ENCODE data around the gene OGN.

DNA sequence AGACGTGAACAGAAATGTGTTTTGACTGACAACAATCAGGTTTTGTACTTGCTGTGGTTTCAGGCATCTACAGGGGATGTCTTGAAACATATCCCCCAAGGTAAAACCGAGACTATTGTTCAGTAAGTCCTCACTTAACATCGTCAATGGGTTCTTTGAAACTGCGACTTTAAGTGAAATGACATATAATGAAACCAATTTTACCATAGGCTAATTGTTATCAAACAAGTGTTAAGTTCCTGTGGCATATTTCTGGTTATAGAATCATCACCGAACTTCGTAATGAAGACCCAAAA lies 36.3 kb upstream of the OGN start:
- no peak for TF ChIP-seq ZNF266 (tag by site-specific recombination; IDR thresholded peaks at IDR 0.05; ENCODE audit: low read depth)
- TF ChIP-seq ZNF76 (tag by site-specific recombination; IDR thresholded peaks at IDR 0.05; ENCODE audit: borderline replicate concordance, low read depth): no peak
- no peak for TF ChIP-seq ZNF830 (tag by site-specific recombination; IDR thresholded peaks at IDR 0.05; ENCODE audit: low read depth)
- no peak for TF ChIP-seq YY1 (tag by site-specific recombination; IDR thresholded peaks at IDR 0.05)
- TF ChIP-seq, protein P1, sequence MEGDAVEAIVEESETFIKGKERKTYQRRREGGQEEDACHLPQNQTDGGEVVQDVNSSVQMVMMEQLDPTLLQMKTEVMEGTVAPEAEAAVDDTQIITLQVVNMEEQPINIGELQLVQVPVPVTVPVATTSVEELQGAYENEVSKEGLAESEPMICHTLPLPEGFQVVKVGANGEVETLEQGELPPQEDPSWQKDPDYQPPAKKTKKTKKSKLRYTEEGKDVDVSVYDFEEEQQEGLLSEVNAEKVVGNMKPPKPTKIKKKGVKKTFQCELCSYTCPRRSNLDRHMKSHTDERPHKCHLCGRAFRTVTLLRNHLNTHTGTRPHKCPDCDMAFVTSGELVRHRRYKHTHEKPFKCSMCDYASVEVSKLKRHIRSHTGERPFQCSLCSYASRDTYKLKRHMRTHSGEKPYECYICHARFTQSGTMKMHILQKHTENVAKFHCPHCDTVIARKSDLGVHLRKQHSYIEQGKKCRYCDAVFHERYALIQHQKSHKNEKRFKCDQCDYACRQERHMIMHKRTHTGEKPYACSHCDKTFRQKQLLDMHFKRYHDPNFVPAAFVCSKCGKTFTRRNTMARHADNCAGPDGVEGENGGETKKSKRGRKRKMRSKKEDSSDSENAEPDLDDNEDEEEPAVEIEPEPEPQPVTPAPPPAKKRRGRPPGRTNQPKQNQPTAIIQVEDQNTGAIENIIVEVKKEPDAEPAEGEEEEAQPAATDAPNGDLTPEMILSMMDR (tag by site-specific recombination; IDR thresholded peaks at IDR 0.05): no peak
- TF ChIP-seq, protein P2, sequence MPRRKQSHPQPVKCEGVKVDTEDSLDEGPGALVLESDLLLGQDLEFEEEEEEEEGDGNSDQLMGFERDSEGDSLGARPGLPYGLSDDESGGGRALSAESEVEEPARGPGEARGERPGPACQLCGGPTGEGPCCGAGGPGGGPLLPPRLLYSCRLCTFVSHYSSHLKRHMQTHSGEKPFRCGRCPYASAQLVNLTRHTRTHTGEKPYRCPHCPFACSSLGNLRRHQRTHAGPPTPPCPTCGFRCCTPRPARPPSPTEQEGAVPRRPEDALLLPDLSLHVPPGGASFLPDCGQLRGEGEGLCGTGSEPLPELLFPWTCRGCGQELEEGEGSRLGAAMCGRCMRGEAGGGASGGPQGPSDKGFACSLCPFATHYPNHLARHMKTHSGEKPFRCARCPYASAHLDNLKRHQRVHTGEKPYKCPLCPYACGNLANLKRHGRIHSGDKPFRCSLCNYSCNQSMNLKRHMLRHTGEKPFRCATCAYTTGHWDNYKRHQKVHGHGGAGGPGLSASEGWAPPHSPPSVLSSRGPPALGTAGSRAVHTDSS (tag by site-specific recombination; IDR thresholded peaks at IDR 0.05): no peak
- no peak for TF ChIP-seq ZNF121 (tag by site-specific recombination; IDR thresholded peaks at IDR 0.05)
- TF ChIP-seq ZNF16 (tag by site-specific recombination; IDR thresholded peaks at IDR 0.05; ENCODE audit: low read depth): no peak
- TF ChIP-seq, protein P3, sequence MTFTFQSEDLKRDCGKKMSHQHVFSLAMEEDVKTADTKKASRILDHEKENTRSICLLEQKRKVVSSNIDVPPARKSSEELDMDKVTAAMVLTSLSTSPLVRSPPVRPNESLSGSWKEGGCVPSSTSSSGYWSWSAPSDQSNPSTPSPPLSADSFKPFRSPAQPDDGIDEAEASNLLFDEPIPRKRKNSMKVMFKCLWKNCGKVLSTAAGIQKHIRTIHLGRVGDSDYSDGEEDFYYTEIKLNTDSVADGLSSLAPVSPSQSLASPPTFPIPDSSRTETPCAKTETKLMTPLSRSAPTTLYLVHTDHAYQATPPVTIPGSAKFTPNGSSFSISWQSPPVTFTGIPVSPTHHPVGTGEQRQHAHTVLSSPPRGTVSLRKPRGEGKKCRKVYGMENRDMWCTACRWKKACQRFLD (tag by site-specific recombination; IDR thresholded peaks at IDR 0.05): no peak
- TF ChIP-seq REPIN1 (tag by site-specific recombination; IDR thresholded peaks at IDR 0.05; ENCODE audit: low read depth): no peak
- TF ChIP-seq, protein P4, sequence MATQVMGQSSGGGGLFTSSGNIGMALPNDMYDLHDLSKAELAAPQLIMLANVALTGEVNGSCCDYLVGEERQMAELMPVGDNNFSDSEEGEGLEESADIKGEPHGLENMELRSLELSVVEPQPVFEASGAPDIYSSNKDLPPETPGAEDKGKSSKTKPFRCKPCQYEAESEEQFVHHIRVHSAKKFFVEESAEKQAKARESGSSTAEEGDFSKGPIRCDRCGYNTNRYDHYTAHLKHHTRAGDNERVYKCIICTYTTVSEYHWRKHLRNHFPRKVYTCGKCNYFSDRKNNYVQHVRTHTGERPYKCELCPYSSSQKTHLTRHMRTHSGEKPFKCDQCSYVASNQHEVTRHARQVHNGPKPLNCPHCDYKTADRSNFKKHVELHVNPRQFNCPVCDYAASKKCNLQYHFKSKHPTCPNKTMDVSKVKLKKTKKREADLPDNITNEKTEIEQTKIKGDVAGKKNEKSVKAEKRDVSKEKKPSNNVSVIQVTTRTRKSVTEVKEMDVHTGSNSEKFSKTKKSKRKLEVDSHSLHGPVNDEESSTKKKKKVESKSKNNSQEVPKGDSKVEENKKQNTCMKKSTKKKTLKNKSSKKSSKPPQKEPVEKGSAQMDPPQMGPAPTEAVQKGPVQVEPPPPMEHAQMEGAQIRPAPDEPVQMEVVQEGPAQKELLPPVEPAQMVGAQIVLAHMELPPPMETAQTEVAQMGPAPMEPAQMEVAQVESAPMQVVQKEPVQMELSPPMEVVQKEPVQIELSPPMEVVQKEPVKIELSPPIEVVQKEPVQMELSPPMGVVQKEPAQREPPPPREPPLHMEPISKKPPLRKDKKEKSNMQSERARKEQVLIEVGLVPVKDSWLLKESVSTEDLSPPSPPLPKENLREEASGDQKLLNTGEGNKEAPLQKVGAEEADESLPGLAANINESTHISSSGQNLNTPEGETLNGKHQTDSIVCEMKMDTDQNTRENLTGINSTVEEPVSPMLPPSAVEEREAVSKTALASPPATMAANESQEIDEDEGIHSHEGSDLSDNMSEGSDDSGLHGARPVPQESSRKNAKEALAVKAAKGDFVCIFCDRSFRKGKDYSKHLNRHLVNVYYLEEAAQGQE (tag by site-specific recombination; IDR thresholded peaks at IDR 0.05): no peak
- no peak for TF ChIP-seq ZNF335 (tag by site-specific recombination; conservative IDR thresholded peaks at IDR 0.05)

All from HEK293 (cell line).